ENCODE results near the gene GPR153.
A peak's percentile ranks its signal among the peaks of the same experiment; 100 is the strongest.

Gene GPR153

GRCh38 chr1:6269720-6270400 is 9.0 kb upstream of the GPR153 start:
- Histone ChIP-seq H3K4me1 (ENCODE audit: control insufficient read depth, insufficient read depth, low read depth, low read length) (peaks cover 75% of the 10 kb centered on the region), H2AFZ (ENCODE audit: low read depth, low read length) (no peak overlapping the region), H3K4me2 (ENCODE audit: low read length, poor library complexity, severe bottlenecking) (no peak overlapping the region), H2BK120ac (ENCODE audit: low read depth, low read length) (no peak overlapping the region), H3K9ac (ENCODE audit: low read length) (no peak overlapping the region), H4K91ac (ENCODE audit: low read length) (no peak overlapping the region), H3K9me3 (ENCODE audit: control insufficient read depth, low read length) (no peaks in the 10 kb centered on the region), H3K14ac (ENCODE audit: low read length in 2 of 2) (peak overlapping the region in 1 of 2 experiments; percentile 12), H3K4ac (ENCODE audit: low read depth in 1 of 2, low read length in 2 of 2) (no peak overlapping the region), H3K4me3 (ENCODE audit: insufficient read depth in 1 of 2, low read depth in 1 of 2, low read length in 2 of 2) (no peak overlapping the region), H2AK5ac (ENCODE audit: low read length, severe bottlenecking) (no peak overlapping the region), H3K18ac (ENCODE audit: low read depth in 1 of 2, low read length in 2 of 2) (peak overlapping the region in 1 of 2 experiments; percentile 48), H3K79me1 (replicated peaks; ENCODE audit: low read length, poor library complexity, severe bottlenecking) (no peaks in the 10 kb centered on the region), H3K27ac (ENCODE audit: low read length, poor library complexity, severe bottlenecking) (no peak overlapping the region), H2BK15ac (ENCODE audit: low read depth, poor library complexity, severe bottlenecking) (no peak overlapping the region), H2BK5ac (ENCODE audit: low read depth, low read length, poor library complexity, severe bottlenecking) (no peak overlapping the region), H3K36me3 (ENCODE audit: control insufficient read depth in 1 of 2, insufficient read depth in 2 of 2, low read depth in 1 of 2, low read length in 2 of 2) (peaks cover 0 to 15% of the 10 kb centered on the region in 2 experiments), H3K27me3 (ENCODE audit: control insufficient read depth in 1 of 2, insufficient read depth in 1 of 2, low read length in 2 of 2) (no peaks in the 10 kb centered on the region), H2BK12ac (ENCODE audit: low read length in 2 of 2) (peak overlapping the region in 1 of 2 experiments; percentile 37), H3K23ac (ENCODE audit: low read length in 2 of 2) (no peak overlapping the region), H4K8ac (ENCODE audit: low read length) (no peak overlapping the region)
- 69% methylated on average over 20 of the region's 22 CpGs for WGBS
- no peak for DNase-seq

DNA sequence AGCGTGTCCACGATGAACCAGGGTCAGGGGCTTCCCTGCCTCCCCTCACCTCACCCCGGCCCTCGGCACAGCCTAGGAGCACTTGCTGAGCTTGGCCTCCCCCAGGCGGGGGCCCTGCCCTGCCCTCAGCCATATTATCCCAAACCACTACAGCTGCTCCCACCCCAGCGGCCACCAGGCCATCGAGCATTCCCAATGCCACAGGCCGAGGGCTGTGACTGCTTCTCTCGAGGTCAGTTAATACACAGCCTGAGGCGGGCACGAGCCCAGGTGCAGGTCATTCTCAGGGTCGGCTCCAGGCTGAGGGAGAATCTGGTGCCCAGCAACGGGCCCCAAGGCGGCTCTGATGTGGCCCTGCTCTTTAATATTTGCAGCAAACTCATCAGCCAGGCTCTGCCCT is 8.4 kb upstream of the GPR153 start:
- H2AK5ac ChIP-seq (ENCODE audit: low read length, severe bottlenecking), result no peak overlapping the region
- H3K4me3 ChIP-seq (ENCODE audit: insufficient read depth in 1 of 2, low read depth in 1 of 2, low read length in 2 of 2), result no peak overlapping the region

GRCh38 chr1:6268415-6268814 is 7.5 kb upstream of the GPR153 start:
- H2BK5ac ChIP-seq (ENCODE audit: low read depth, low read length, poor library complexity, severe bottlenecking), result no peak overlapping the region
- H3K14ac ChIP-seq (ENCODE audit: low read length in 2 of 2), result no peak overlapping the region
- H3K9ac ChIP-seq (ENCODE audit: low read length), result no peak overlapping the region
- H4K8ac ChIP-seq (ENCODE audit: low read length), result no peak overlapping the region
- H3K36me3 ChIP-seq (ENCODE audit: control insufficient read depth in 1 of 2, insufficient read depth in 2 of 2, low read depth in 1 of 2, low read length in 2 of 2), result peaks cover 0 to 12% of the 10 kb centered on the region in 2 experiments
- H3K4me1 ChIP-seq (ENCODE audit: control insufficient read depth, insufficient read depth, low read depth, low read length), result peaks cover 65% of the 10 kb centered on the region
- no peak overlapping the region for H3K18ac ChIP-seq (ENCODE audit: low read depth in 1 of 2, low read length in 2 of 2)
- H2BK15ac ChIP-seq (ENCODE audit: low read depth, poor library complexity, severe bottlenecking), result no peak overlapping the region
- no peak overlapping the region for H4K91ac ChIP-seq (ENCODE audit: low read length)
- H3K9me3 ChIP-seq (ENCODE audit: control insufficient read depth, low read length), result no peaks in the 10 kb centered on the region
- no peak overlapping the region for H3K27ac ChIP-seq (ENCODE audit: low read length, poor library complexity, severe bottlenecking)
- DNase-seq, result no peak
- H3K79me1 ChIP-seq (replicated peaks; ENCODE audit: low read length, poor library complexity, severe bottlenecking), result no peaks in the 10 kb centered on the region
- H2AK5ac ChIP-seq (ENCODE audit: low read length, severe bottlenecking), result peak overlapping the region; percentile 16
- no peak overlapping the region for H2AFZ ChIP-seq (ENCODE audit: low read depth, low read length)
- H3K4me2 ChIP-seq (ENCODE audit: low read length, poor library complexity, severe bottlenecking), result no peak overlapping the region
- no peaks in the 10 kb centered on the region for H3K27me3 ChIP-seq (ENCODE audit: control insufficient read depth in 1 of 2, insufficient read depth in 1 of 2, low read length in 2 of 2)
- H3K4me3 ChIP-seq (ENCODE audit: insufficient read depth in 1 of 2, low read depth in 1 of 2, low read length in 2 of 2), result no peak overlapping the region
- 88% methylated on average over 21 of the region's 21 CpGs for WGBS
- no peak overlapping the region for H2BK120ac ChIP-seq (ENCODE audit: low read depth, low read length)
- H3K23ac ChIP-seq (ENCODE audit: low read length in 2 of 2), result no peak overlapping the region
- H3K4ac ChIP-seq (ENCODE audit: low read depth in 1 of 2, low read length in 2 of 2), result no peak overlapping the region
- no peak overlapping the region for H2BK12ac ChIP-seq (ENCODE audit: low read length in 2 of 2)

More for the DNA sequence above, 8.4 kb upstream of the GPR153 start:
- no peak for DNase-seq
- Histone ChIP-seq H3K23ac (ENCODE audit: low read length in 2 of 2) (no peak overlapping the region), H3K4ac (ENCODE audit: low read depth in 1 of 2, low read length in 2 of 2) (no peak overlapping the region), H3K79me1 (replicated peaks; ENCODE audit: low read length, poor library complexity, severe bottlenecking) (no peaks in the 10 kb centered on the region), H3K14ac (ENCODE audit: low read length in 2 of 2) (peak overlapping the region in 1 of 2 experiments; percentile 12), H4K91ac (ENCODE audit: low read length) (no peak overlapping the region), H3K4me1 (ENCODE audit: control insufficient read depth, insufficient read depth, low read depth, low read length) (peaks cover 73% of the 10 kb centered on the region), H3K36me3 (ENCODE audit: control insufficient read depth in 1 of 2, insufficient read depth in 2 of 2, low read depth in 1 of 2, low read length in 2 of 2) (peaks cover 0 to 16% of the 10 kb centered on the region in 2 experiments), H2BK12ac (ENCODE audit: low read length in 2 of 2) (no peak overlapping the region), H3K18ac (ENCODE audit: low read depth in 1 of 2, low read length in 2 of 2) (peak overlapping the region in 1 of 2 experiments; percentile 48), H3K9me3 (ENCODE audit: control insufficient read depth, low read length) (no peaks in the 10 kb centered on the region), H2BK15ac (ENCODE audit: low read depth, poor library complexity, severe bottlenecking) (no peak overlapping the region), H3K27me3 (ENCODE audit: control insufficient read depth in 1 of 2, insufficient read depth in 1 of 2, low read length in 2 of 2) (no peaks in the 10 kb centered on the region), H2AFZ (ENCODE audit: low read depth, low read length) (no peak overlapping the region), H4K8ac (ENCODE audit: low read length) (no peak overlapping the region), H3K4me2 (ENCODE audit: low read length, poor library complexity, severe bottlenecking) (no peak overlapping the region), H3K9ac (ENCODE audit: low read length) (no peak overlapping the region), H3K27ac (ENCODE audit: low read length, poor library complexity, severe bottlenecking) (no peak overlapping the region), H2BK120ac (ENCODE audit: low read depth, low read length) (no peak overlapping the region), H2BK5ac (ENCODE audit: low read depth, low read length, poor library complexity, severe bottlenecking) (no peak overlapping the region)
- 96% methylated on average over 13 of the region's 14 CpGs for WGBS

GRCh38 chr1:6267686-6268322 is 6.9 kb upstream of the GPR153 start:
- Histone ChIP-seq H3K9me3 (ENCODE audit: control insufficient read depth, low read length) (no peaks in the 10 kb centered on the region), H3K23ac (ENCODE audit: low read length in 2 of 2) (no peak overlapping the region), H3K27me3 (ENCODE audit: control insufficient read depth in 1 of 2, insufficient read depth in 1 of 2, low read length in 2 of 2) (no peaks in the 10 kb centered on the region), H3K4ac (ENCODE audit: low read depth in 1 of 2, low read length in 2 of 2) (no peak overlapping the region), H3K27ac (ENCODE audit: low read length, poor library complexity, severe bottlenecking) (no peak overlapping the region), H3K4me1 (ENCODE audit: control insufficient read depth, insufficient read depth, low read depth, low read length) (peaks cover 64% of the 10 kb centered on the region), H3K14ac (ENCODE audit: low read length in 2 of 2) (no peak overlapping the region), H2BK15ac (ENCODE audit: low read depth, poor library complexity, severe bottlenecking) (no peak overlapping the region), H2BK5ac (ENCODE audit: low read depth, low read length, poor library complexity, severe bottlenecking) (no peak overlapping the region), H3K9ac (ENCODE audit: low read length) (no peak overlapping the region), H4K91ac (ENCODE audit: low read length) (no peak overlapping the region), H3K36me3 (ENCODE audit: control insufficient read depth in 1 of 2, insufficient read depth in 2 of 2, low read depth in 1 of 2, low read length in 2 of 2) (peaks cover 0 to 12% of the 10 kb centered on the region in 2 experiments), H3K79me1 (replicated peaks; ENCODE audit: low read length, poor library complexity, severe bottlenecking) (no peaks in the 10 kb centered on the region), H2AK5ac (ENCODE audit: low read length, severe bottlenecking) (no peak overlapping the region), H3K18ac (ENCODE audit: low read depth in 1 of 2, low read length in 2 of 2) (no peak overlapping the region), H2AFZ (ENCODE audit: low read depth, low read length) (no peak overlapping the region), H3K4me2 (ENCODE audit: low read length, poor library complexity, severe bottlenecking) (no peak overlapping the region), H2BK120ac (ENCODE audit: low read depth, low read length) (no peak overlapping the region), H2BK12ac (ENCODE audit: low read length in 2 of 2) (no peak overlapping the region), H4K8ac (ENCODE audit: low read length) (no peak overlapping the region), H3K4me3 (ENCODE audit: insufficient read depth in 1 of 2, low read depth in 1 of 2, low read length in 2 of 2) (no peak overlapping the region)
- WGBS, result 86% methylated on average over 12 of the region's 12 CpGs
- DNase-seq, result no peak
